Spleen (tissue), 11 donors: ENCODE data around the gene RASAL3. TPM values are rescaled to one million over a fixed set of nuclear protein-coding genes. Genes with fewer than 3 reads are reported as not detected.

Experiments
- DNase-seq: peaks from one replicate; pipeline ENCODE4 v3.0.0-alpha.2; 2020
- H3K27ac ChIP-seq, 8 donors: fragments of 200-600 bp; sonication (generic) in 7 of 8; 1 replicate in 4 of 8; 2 replicates in 4 of 8; pipeline versions ENCODE4 v1.5.0 to v1.8.0; 2016 to 2021; ENCODE audit warnings: inconsistent platforms in 4 of 8, mild to moderate bottlenecking in 4 of 8, moderate library complexity in 1 of 8
- H3K27me3 ChIP-seq, 7 donors: fragments of 200-600 bp; sonication (generic) in 6 of 7; replicated peaks in 1 of 7; 1 replicate in 4 of 7; 2 replicates in 3 of 7; pipeline versions ENCODE4 v1.5.0 to v1.8.0; 2016 to 2021; ENCODE audit warnings: inconsistent platforms in 3 of 7, mild to moderate bottlenecking in 1 of 7
- H3K36me3 ChIP-seq, 6 donors: fragments of 200-600 bp; sonication (generic) in 5 of 6; 1 replicate in 4 of 6; 2 replicates in 2 of 6; pipeline versions ENCODE4 v1.5.0 to v1.8.0; 2016 to 2021; ENCODE audit warnings: inconsistent platforms in 2 of 6
- H3K4me1 ChIP-seq, 6 donors: fragments of 200-600 bp; sonication (generic) in 5 of 6; 1 replicate in 3 of 6; 2 replicates in 3 of 6; pipeline versions ENCODE4 v1.5.0 to v1.8.0; 2016 to 2021; ENCODE audit warnings: inconsistent platforms in 3 of 6
- H3K4me3 ChIP-seq, 8 donors: fragments of 200-600 bp; sonication (generic) in 7 of 8; 1 replicate in 4 of 8; 2 replicates in 4 of 8; pipeline versions ENCODE4 v1.5.0 to v1.8.0; 2016 to 2021; ENCODE audit warnings: inconsistent platforms in 4 of 8, mild to moderate bottlenecking in 4 of 8, moderate library complexity in 2 of 8
- H3K9me3 ChIP-seq, 8 donors: fragments of 200-600 bp; sonication (generic) in 7 of 8; 1 replicate in 4 of 8; 2 replicates in 4 of 8; pipeline versions ENCODE4 v1.5.0 to v1.8.0; 2016 to 2021; ENCODE audit warnings: inconsistent platforms in 4 of 8
- CTCF ChIP-seq, 11 experiments: fragments of 200-600 bp in 7 of 11; fragments of 450-650 bp in 4 of 11; sonication (generic) in 4 of 11; IDR thresholded peaks in 8 of 11; conservative IDR thresholded peaks in 3 of 11; 1 replicate in 7 of 11; 2 replicates in 4 of 11; pipeline versions ENCODE4 v1.4.0 to v1.8.0; 2016 to 2021; ENCODE audit warnings: antibody characterized with exemption in 11 of 11, inconsistent platforms in 4 of 11, mild to moderate bottlenecking in 1 of 11
- POLR2A ChIP-seq, 3 donors: fragments of 450-650 bp; IDR thresholded peaks; one replicate each; pipeline ENCODE4 v1.5.1; 2017; ENCODE audit warnings: antibody characterized with exemption in 3 of 3, mild to moderate bottlenecking in 1 of 3
- POLR2AphosphoS5 ChIP-seq, 3 donors: sonication (generic); formaldehyde crosslinking; IDR thresholded peaks; one replicate each; pipeline ENCODE4 v1.5.1; 2017; ENCODE audit warnings: antibody characterized with exemption in 3 of 3
- whole genome bisulfite sequencing, 5 donors: extraction: QIAGEN DNeasy Blood & Tissue Kit in 3 of 5; methylation state at CpG; one replicate each; pipeline versions ENCODE4 v1.1.5 to v1.1.7; 2013 to 2018; 5-methylcytosine and 5-hydroxymethylcytosine counted together
- intact Hi-C: fragments of 100-400 bp; cut with DNase I; formaldehyde crosslinking; loops from one replicate; pipeline ENCODE4 v1.15.0; 2023; ENCODE audit warnings: low total_unique reads
- polyA plus RNA-seq, 3 donors: library from polyadenylated mRNA; stranded (reverse); fragments of 200-250 nt; gene quantifications; one replicate each; pipeline ENCODE4 v1.2.1, GENCODE V29; 2013
- total RNA-seq, 7 donors: library from RNA; depleted of rRNA in 3 of 7; stranded (reverse); fragments of >200 nt in 3 of 7; fragmentation: NEBNext Ultra II Directional in 4 of 7; extraction: Animal tissue kit (Norgen Biotek cat#: 25700) in 4 of 7; gene quantifications; one replicate each; pipeline versions ENCODE4 v1.1.0 to v1.2.1, GENCODE V29; 2016 to 2021
- donor health status: healthy with polysubstance abuse.
- donor health status: DM: no; HTN: no; CAD: no; lungs with moderate emphysema.
- donor health status: DM: no; HTN: no; CAD: no.
- donor health status: Bipolar disorder and iron deficiency.
- donor health status: healthy.
- donor health status: DM: no; HTN: no; CAD: no.
- donor health status: DM: yes; HTN: yes; CAD: no.

The RASAL3 gene
- total and polyA plus RNA-seq, 10 donors, result 31.7 to 79.1 (median 62.2) TPM

- WGBS, 5 donors, result 0 to 1% (median 1%) methylated on average over 37 to 61 of the region's 61 CpGs
- intact Hi-C loops, result loop anchor here (5.0 kb wide), 1 partner anchor 36 kb away; no protein-coding TSS in a partner anchor
- H3K4me1 ChIP-seq, result peaks cover 14 to 58% (median 45%) of the 10 kb centered on the region in 6 donors
- H3K27ac ChIP-seq, result peak within 1 kb of the TSS; percentile 48 to 94 (median 90)
- H3K9me3 ChIP-seq, result peaks cover 0 to 8% (median 7%) of the 10 kb centered on the region in 8 donors
- DNase-seq, result peak; percentile 98
- peaks cover 0 to 60% (median 28%) of the 10 kb centered on the region in 6 donors for H3K36me3 ChIP-seq
- peak within 1 kb of the TSS; percentile 84 to 100 (median 99) for H3K4me3 ChIP-seq
- H3K27me3 ChIP-seq, result no peaks in the 10 kb centered on the region
- peak; percentile 79 to 97 (median 94) for TF ChIP-seq CTCF (IDR thresholded peaks at IDR 0.05 in 8 of 11, conservative IDR thresholded peaks at IDR 0.05 in 3 of 11)
- peak in 2 of 3 donors; percentile 21 to 83 for TF ChIP-seq POLR2A (IDR thresholded peaks at IDR 0.05)
- peak; percentile 97 to 98 (median 97) for TF ChIP-seq POLR2AphosphoS5 (IDR thresholded peaks at IDR 0.05)
Measured at GRCh38 chr19:15418579-15419412, 45.5 kb downstream of the RASAL3 start, which contains the start of gene AKAP8L. Gene AKAP8L, minus strand, starts transcription at chr19:15418988. Its CDS starts 65 bp downstream, at chr19:15418923.

GRCh38 chr19:15418231-15418578 is 46.1 kb downstream of the RASAL3 start:
- 0 to 1% (median 0%) methylated on average over 16 of the region's 16 CpGs for WGBS, 5 donors
- Histone ChIP-seq H3K4me1 (peaks cover 19 to 64% (median 51%) of the 10 kb centered on the region in 6 donors), H3K4me3 (peak overlapping the region; percentile 84 to 100 (median 99)), H3K36me3 (peaks cover 0 to 60% (median 22%) of the 10 kb centered on the region in 6 donors), H3K27ac (peak overlapping the region; percentile 48 to 94 (median 90)), H3K9me3 (peaks cover 0 to 4% (median 3%) of the 10 kb centered on the region in 8 donors), H3K27me3 (no peaks in the 10 kb centered on the region)
- intact Hi-C loops, result loop anchor here (5.0 kb wide), 1 partner anchor 36 kb away; no protein-coding TSS in a partner anchor
- TF ChIP-seq POLR2AphosphoS5 (IDR thresholded peaks at IDR 0.05) (no peak), CTCF (IDR thresholded peaks at IDR 0.05 in 8 of 11, conservative IDR thresholded peaks at IDR 0.05 in 3 of 11) (no peak), POLR2A (IDR thresholded peaks at IDR 0.05) (no peak)
- DNase-seq, result no peak

- intact Hi-C loops, result loop anchor here (5.0 kb wide), 1 partner anchor 35 kb away; no protein-coding TSS in a partner anchor
- peak overlapping the region; percentile 84 to 100 (median 99) for H3K4me3 ChIP-seq
- H3K27me3 ChIP-seq, result no peaks in the 10 kb centered on the region
- DNase-seq, result peak; percentile 59
- WGBS, 5 donors, result 13 to 16% (median 14%) methylated on average over 6 to 9 of the region's 9 CpGs
- peak overlapping the region in 5 of 8 donors; percentile 90 to 94 (median 92) for H3K27ac ChIP-seq
- peaks cover 0 to 60% (median 17%) of the 10 kb centered on the region in 6 donors for H3K36me3 ChIP-seq
- no peaks in the 10 kb centered on the region for H3K9me3 ChIP-seq
- TF ChIP-seq POLR2AphosphoS5 (IDR thresholded peaks at IDR 0.05) (no peak), POLR2A (IDR thresholded peaks at IDR 0.05) (no peak)
- H3K4me1 ChIP-seq, result peaks cover 23 to 69% (median 56%) of the 10 kb centered on the region in 6 donors
Measured at GRCh38 chr19:15417699-15418098, 46.6 kb downstream of the RASAL3 start.

DNA sequence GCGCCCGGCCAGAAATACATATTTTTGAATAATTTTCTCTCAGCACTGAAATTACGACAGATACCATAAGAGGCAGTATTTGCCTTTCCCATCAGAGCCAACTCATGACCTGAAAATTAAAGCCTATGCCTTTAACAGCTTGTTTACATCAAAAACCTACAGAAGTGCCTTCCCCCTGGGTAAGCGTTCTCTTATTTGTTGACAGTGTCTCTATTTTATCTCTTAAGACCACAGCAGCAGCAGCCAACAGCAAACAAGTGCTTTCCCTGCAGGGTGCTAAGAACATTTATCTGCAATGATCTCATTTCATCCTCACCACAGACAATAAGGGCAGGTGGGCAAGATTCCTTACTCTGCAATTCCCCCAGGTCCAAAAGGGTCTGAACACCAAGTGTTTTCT is 51.5 kb downstream of the RASAL3 start:
- H3K27ac ChIP-seq, result peak overlapping the region in 2 of 8 donors; percentile 19 to 50
- TF ChIP-seq POLR2A (IDR thresholded peaks at IDR 0.05) (no peak), POLR2AphosphoS5 (IDR thresholded peaks at IDR 0.05) (no peak), CTCF (IDR thresholded peaks at IDR 0.05 in 8 of 11, conservative IDR thresholded peaks at IDR 0.05 in 3 of 11) (no peak)
- H3K27me3 ChIP-seq, result no peaks in the 10 kb centered on the region
- no peaks in the 10 kb centered on the region for H3K9me3 ChIP-seq
- no peak for DNase-seq
- H3K4me3 ChIP-seq, result no peak overlapping the region
- 72 to 89% (median 79%) methylated on average over 4 of the region's 4 CpGs for WGBS, 5 donors
- H3K4me1 ChIP-seq, result peaks cover 36 to 100% (median 81%) of the 10 kb centered on the region in 6 donors
- intact Hi-C loops, result no loop called here
- H3K36me3 ChIP-seq, result peaks cover 0 to 88% (median 23%) of the 10 kb centered on the region in 6 donors
